HEK293 (cell line): Measurements from ENCODE around the gene DPY19L1.
A peak's percentile ranks its signal among the peaks of the same experiment; 100 is the strongest.

ENCODE experiments used
- BCL11B ChIP-seq: fragments of 450-650 bp; formaldehyde crosslinking; IDR thresholded peaks from 2 replicates; pipeline ENCODE4 v1.5.1; 2016; ENCODE audit warnings: low read depth, missing biosample characterization, missing genetic modification characterization
- GLI4 ChIP-seq: fragments of 450-650 bp; formaldehyde crosslinking; IDR thresholded peaks from 2 replicates; pipeline ENCODE4 v1.5.1; 2016; ENCODE audit warnings: missing biosample characterization, missing genetic modification characterization
- IKZF3 ChIP-seq: fragments of 450-650 bp; IDR thresholded peaks from 2 replicates; pipeline ENCODE4 v1.5.0; 2018; ENCODE audit warnings: missing biosample characterization, mild to moderate bottlenecking, missing genetic modification characterization, moderate library complexity
- KLF8 ChIP-seq: fragments of 450-650 bp; formaldehyde crosslinking; IDR thresholded peaks from 2 replicates; pipeline ENCODE4 v1.5.1; 2016; ENCODE audit warnings: missing biosample characterization, missing genetic modification characterization
- REST ChIP-seq: fragments of 450-650 bp; formaldehyde crosslinking; IDR thresholded peaks from 2 replicates; pipeline ENCODE4 v1.5.1; 2016; ENCODE audit warnings: missing biosample characterization, missing genetic modification characterization
- SP7 ChIP-seq: fragments of 450-650 bp; formaldehyde crosslinking; IDR thresholded peaks from 2 replicates; pipeline ENCODE4 v1.5.1; 2016; ENCODE audit warnings: missing biosample characterization, missing genetic modification characterization
- ZBTB1 ChIP-seq: fragments of 450-650 bp; formaldehyde crosslinking; IDR thresholded peaks from 2 replicates; pipeline ENCODE4 v1.5.1; 2016; ENCODE audit warnings: missing biosample characterization, missing genetic modification characterization
- ZIC2 ChIP-seq: fragments of 450-650 bp; formaldehyde crosslinking; IDR thresholded peaks from 2 replicates; pipeline ENCODE4 v1.5.1; 2016; ENCODE audit warnings: missing biosample characterization, missing genetic modification characterization
- ZNF214 ChIP-seq: fragments of 450-650 bp; formaldehyde crosslinking; IDR thresholded peaks from 2 replicates; pipeline ENCODE4 v1.5.1; 2017; ENCODE audit warnings: missing biosample characterization, mild to moderate bottlenecking, missing genetic modification characterization, borderline replicate concordance
- ZNF23 ChIP-seq: fragments of 450-650 bp; formaldehyde crosslinking; IDR thresholded peaks from 2 replicates; pipeline ENCODE4 v1.5.1; 2016; ENCODE audit warnings: missing biosample characterization, missing genetic modification characterization, borderline replicate concordance
- ZNF248 ChIP-seq: fragments of 450-650 bp; formaldehyde crosslinking; IDR thresholded peaks from 2 replicates; pipeline ENCODE4 v1.5.1; 2017; ENCODE audit warnings: missing biosample characterization, missing genetic modification characterization
- ZNF266 ChIP-seq: fragments of 450-650 bp; formaldehyde crosslinking; IDR thresholded peaks from 2 replicates; pipeline ENCODE4 v1.5.1; 2016; ENCODE audit warnings: missing biosample characterization, missing genetic modification characterization, low read depth
- ZNF404 ChIP-seq: fragments of 450-650 bp; formaldehyde crosslinking; IDR thresholded peaks from 2 replicates; pipeline ENCODE4 v1.5.1; 2017; ENCODE audit warnings: missing biosample characterization, missing genetic modification characterization
- ZNF548 ChIP-seq: fragments of 450-650 bp; formaldehyde crosslinking; IDR thresholded peaks from 2 replicates; pipeline ENCODE4 v1.5.1; 2016; ENCODE audit warnings: missing biosample characterization, missing genetic modification characterization
- ZNF626 ChIP-seq: fragments of 450-650 bp; sonication (Bioruptor Pico); formaldehyde crosslinking; IDR thresholded peaks from 2 replicates; pipeline ENCODE4 v1.5.1; 2018; ENCODE audit warnings: missing biosample characterization, missing genetic modification characterization, inconsistent platforms
- ZNF658 ChIP-seq: fragments of 450-650 bp; formaldehyde crosslinking; IDR thresholded peaks from 2 replicates; pipeline ENCODE4; 2016; ENCODE audit warnings: missing biosample characterization, missing genetic modification characterization
- ZNF660 ChIP-seq: fragments of 450-650 bp; IDR thresholded peaks from 2 replicates; pipeline ENCODE4 v1.5.1; 2018; ENCODE audit warnings: missing biosample characterization, mild to moderate bottlenecking, missing genetic modification characterization
- ZNF701 ChIP-seq: fragments of 450-650 bp; formaldehyde crosslinking; IDR thresholded peaks from 2 replicates; pipeline ENCODE4 v1.5.1; 2016; ENCODE audit warnings: missing biosample characterization, missing genetic modification characterization
- ZNF76 ChIP-seq: fragments of 450-650 bp; formaldehyde crosslinking; IDR thresholded peaks from 2 replicates; pipeline ENCODE4; 2016; ENCODE audit warnings: low read depth, missing biosample characterization, missing genetic modification characterization, borderline replicate concordance
- ZNF768 ChIP-seq: fragments of 450-650 bp; formaldehyde crosslinking; IDR thresholded peaks from 2 replicates; pipeline ENCODE4 v1.5.1; 2018; ENCODE audit warnings: missing biosample characterization, mild to moderate bottlenecking, missing genetic modification characterization
- ZSCAN16 ChIP-seq: fragments of 450-650 bp; formaldehyde crosslinking; IDR thresholded peaks from 2 replicates; pipeline ENCODE4 v1.5.1; 2016; ENCODE audit warnings: missing biosample characterization, missing genetic modification characterization
- TF ChIP-seq, protein P1 (sequence below): fragments of 450-650 bp; formaldehyde crosslinking; IDR thresholded peaks from 2 replicates; pipeline ENCODE4 v1.5.1; 2016; ENCODE audit warnings: missing biosample characterization, missing genetic modification characterization, borderline replicate concordance
- TF ChIP-seq, protein P2 (sequence below): fragments of 450-650 bp; formaldehyde crosslinking; conservative IDR thresholded peaks from 2 replicates; pipeline ENCODE4 v1.5.1; 2016; ENCODE audit warnings: low read depth, missing biosample characterization, missing genetic modification characterization

DPY19L1 gene

GRCh38 chr7:35035511-35035961 is 1.7 kb downstream of the DPY19L1 start (continued):
- TF ChIP-seq ZNF658 (tag by site-specific recombination): no peak
- TF ChIP-seq REST (tag by site-specific recombination): no peak
- TF ChIP-seq, protein P1, sequence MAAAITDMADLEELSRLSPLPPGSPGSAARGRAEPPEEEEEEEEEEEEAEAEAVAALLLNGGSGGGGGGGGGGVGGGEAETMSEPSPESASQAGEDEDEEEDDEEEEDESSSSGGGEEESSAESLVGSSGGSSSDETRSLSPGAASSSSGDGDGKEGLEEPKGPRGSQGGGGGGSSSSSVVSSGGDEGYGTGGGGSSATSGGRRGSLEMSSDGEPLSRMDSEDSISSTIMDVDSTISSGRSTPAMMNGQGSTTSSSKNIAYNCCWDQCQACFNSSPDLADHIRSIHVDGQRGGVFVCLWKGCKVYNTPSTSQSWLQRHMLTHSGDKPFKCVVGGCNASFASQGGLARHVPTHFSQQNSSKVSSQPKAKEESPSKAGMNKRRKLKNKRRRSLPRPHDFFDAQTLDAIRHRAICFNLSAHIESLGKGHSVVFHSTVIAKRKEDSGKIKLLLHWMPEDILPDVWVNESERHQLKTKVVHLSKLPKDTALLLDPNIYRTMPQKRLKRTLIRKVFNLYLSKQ (tag by site-specific recombination): no peak
- 0 out of 2 replicates have a peak, but pooled peaks have one; percentile 13 for TF ChIP-seq ZNF660 (tag by site-specific recombination)
- peak; percentile 23; the same call in 1 of the 2 replicates for TF ChIP-seq SP7
- TF ChIP-seq ZNF701 (tag by site-specific recombination): no peak
- TF ChIP-seq ZNF626 (tag by site-specific recombination): no peak
- no peak for TF ChIP-seq ZNF76
- TF ChIP-seq, protein P2, sequence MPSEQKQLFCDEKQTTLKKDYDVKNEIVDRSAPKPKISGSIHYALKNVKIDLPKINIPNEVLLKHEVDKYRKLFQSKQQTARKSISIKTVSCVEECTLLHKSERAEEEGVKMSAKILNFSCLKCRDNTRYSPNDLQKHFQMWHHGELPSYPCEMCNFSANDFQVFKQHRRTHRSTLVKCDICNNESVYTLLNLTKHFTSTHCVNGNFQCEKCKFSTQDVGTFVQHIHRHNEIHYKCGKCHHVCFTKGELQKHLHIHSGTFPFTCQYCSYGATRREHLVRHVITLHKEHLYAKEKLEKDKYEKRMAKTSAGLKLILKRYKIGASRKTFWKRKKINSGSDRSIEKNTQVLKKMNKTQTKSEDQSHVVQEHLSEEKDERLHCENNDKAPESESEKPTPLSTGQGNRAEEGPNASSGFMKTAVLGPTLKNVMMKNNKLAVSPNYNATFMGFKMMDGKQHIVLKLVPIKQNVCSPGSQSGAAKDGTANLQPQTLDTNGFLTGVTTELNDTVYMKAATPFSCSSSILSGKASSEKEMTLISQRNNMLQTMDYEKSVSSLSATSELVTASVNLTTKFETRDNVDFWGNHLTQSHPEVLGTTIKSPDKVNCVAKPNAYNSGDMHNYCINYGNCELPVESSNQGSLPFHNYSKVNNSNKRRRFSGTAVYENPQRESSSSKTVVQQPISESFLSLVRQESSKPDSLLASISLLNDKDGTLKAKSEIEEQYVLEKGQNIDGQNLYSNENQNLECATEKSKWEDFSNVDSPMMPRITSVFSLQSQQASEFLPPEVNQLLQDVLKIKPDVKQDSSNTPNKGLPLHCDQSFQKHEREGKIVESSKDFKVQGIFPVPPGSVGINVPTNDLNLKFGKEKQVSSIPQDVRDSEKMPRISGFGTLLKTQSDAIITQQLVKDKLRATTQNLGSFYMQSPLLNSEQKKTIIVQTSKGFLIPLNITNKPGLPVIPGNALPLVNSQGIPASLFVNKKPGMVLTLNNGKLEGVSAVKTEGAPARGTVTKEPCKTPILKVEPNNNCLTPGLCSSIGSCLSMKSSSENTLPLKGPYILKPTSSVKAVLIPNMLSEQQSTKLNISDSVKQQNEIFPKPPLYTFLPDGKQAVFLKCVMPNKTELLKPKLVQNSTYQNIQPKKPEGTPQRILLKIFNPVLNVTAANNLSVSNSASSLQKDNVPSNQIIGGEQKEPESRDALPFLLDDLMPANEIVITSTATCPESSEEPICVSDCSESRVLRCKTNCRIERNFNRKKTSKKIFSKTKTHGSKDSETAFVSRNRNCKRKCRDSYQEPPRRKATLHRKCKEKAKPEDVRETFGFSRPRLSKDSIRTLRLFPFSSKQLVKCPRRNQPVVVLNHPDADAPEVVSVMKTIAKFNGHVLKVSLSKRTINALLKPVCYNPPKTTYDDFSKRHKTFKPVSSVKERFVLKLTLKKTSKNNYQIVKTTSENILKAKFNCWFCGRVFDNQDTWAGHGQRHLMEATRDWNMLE: no peak
- peak; percentile 50; the same call in 1 of the 2 replicates for TF ChIP-seq ZIC2 (tag by site-specific recombination)
- no peak for TF ChIP-seq KLF8 (tag by site-specific recombination)
- no peak for TF ChIP-seq ZNF548 (tag by site-specific recombination)
- no peak for TF ChIP-seq GLI4 (tag by site-specific recombination)
- TF ChIP-seq ZSCAN16: no peak
- TF ChIP-seq IKZF3: peak; percentile 56; the same call in 1 of the 2 replicates
- no peak for TF ChIP-seq BCL11B (tag by site-specific recombination)
- TF ChIP-seq ZNF248: no peak
- no peak for TF ChIP-seq ZNF768 (tag by site-specific recombination)
- TF ChIP-seq ZNF23 (tag by site-specific recombination): no peak
- TF ChIP-seq ZNF266: no peak
- no peak for TF ChIP-seq ZNF404
- no peak for TF ChIP-seq ZBTB1 (tag by site-specific recombination)
- TF ChIP-seq ZNF214: no peak
